Body of pancreas (tissue), 4 donors: Measurements from ENCODE around the gene KLK6.

ENCODE experiments used
- CTCF ChIP-seq, 7 experiments: fragments of 450-650 bp in 4 of 7; fragments of 200-600 bp in 3 of 7; sonication (generic) in 3 of 7; IDR thresholded peaks; one replicate each; pipeline ENCODE4 v1.5.1; 2016 to 2019; ENCODE audit warnings: antibody characterized with exemption in 7 of 7
- POLR2A ChIP-seq, 3 donors: fragments of 450-650 bp; IDR thresholded peaks; one replicate each; pipeline ENCODE4 v1.6.1; 2016; ENCODE audit warnings: antibody characterized with exemption in 3 of 3, mild to moderate bottlenecking in 2 of 3

- TF ChIP-seq POLR2A (IDR thresholded peaks at IDR 0.05): no peak
- no peak for TF ChIP-seq CTCF (IDR thresholded peaks at IDR 0.05)
Observed at GRCh38 chr19:50912727-50913716, 56.4 kb downstream of the KLK6 start.
